Measurements from ENCODE around the gene ABTB1. TPM values are rescaled to one million over a fixed set of nuclear protein-coding genes. Genes with fewer than 3 reads are reported as not detected.

Gene ABTB1
- total RNA-seq, 2 donors from 2014 or later = 12.2 to 27.6 TPM

GRCh38 chr3:127688416-127689265, 15.9 kb downstream of the ABTB1 start:
- no peak overlapping the region for H3K27ac Mint-ChIP-seq
- DNase-seq (ENCODE audit: low spot score in 2 of 2) (no peak), ATAC-seq (no peak)
- H3K9me3 Mint-ChIP-seq = no peaks in the 10 kb centered on the region
- H3K36me3 Mint-ChIP-seq = no peaks in the 10 kb centered on the region

GRCh38 chr3:127689266-127689860, 16.6 kb downstream of the ABTB1 start:
- Mint-ChIP-seq H3K27ac (no peak overlapping the region), H3K9me3 (no peaks in the 10 kb centered on the region), H3K36me3 (no peaks in the 10 kb centered on the region)
- ATAC-seq (no peak), DNase-seq (ENCODE audit: low spot score in 2 of 2) (no peak)

DNA sequence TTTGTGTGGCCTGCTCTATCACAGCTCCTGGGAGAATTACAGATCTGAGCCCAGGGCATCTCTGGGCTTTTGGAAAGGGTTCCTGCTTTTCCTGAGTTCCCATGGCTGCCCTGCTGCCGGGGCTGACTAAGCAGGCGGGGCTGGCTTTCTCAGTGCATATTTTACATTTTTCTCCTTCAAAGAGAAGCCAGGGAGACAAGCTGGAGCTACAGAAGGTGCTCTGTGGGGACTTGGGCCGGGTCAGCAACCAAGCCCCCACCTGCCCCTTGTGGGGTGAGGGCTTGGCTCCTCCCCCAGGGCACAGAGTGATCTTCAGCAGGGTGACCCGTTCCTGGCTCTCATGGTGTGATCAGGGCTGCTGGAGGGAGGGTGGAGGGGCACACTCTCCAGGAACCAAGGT, 17.4 kb downstream of the ABTB1 start:
- ATAC-seq (no peak), DNase-seq (ENCODE audit: low spot score in 2 of 2) (no peak)
- Mint-ChIP-seq H3K9me3 (no peaks in the 10 kb centered on the region), H3K27ac (no peak overlapping the region), H3K36me3 (no peaks in the 10 kb centered on the region)

DNA sequence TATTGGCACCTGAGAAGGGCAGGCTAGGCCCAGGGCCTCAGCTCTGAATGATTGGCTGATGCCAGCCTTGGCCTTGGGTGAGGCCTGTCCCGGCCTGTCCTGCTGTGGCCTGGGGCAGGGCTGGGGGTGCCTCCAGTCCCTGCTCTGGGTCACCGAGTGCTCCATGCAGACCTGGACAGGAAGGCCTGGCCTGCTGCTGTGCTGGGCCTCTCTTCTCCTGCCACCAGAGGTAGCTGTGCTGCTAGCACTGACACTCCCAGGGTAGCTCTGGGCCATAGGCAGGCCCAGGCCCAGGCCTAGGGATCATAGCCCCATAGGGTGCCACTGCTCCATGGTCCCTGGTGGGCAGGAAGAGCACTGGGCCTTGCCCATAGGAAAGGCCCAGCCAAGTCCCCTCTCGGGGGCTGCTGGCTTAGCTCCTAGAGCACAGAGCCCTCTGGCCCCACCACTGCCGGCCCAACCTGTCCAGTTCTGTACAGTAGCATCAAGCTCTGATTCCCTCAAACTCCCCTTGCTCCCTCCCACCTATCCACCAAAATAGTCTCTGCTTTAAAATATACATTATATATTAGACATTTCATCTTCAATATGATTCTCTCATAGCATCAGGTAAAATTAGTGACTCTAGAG, 18.2 kb downstream of the ABTB1 start:
- DNase-seq (ENCODE audit: low spot score in 2 of 2) = no peak
- Mint-ChIP-seq H3K27ac (no peak overlapping the region), H3K9me3 (no peaks in the 10 kb centered on the region), H3K36me3 (no peaks in the 10 kb centered on the region)
- peak; percentile 38 to 70 for ATAC-seq

DNA sequence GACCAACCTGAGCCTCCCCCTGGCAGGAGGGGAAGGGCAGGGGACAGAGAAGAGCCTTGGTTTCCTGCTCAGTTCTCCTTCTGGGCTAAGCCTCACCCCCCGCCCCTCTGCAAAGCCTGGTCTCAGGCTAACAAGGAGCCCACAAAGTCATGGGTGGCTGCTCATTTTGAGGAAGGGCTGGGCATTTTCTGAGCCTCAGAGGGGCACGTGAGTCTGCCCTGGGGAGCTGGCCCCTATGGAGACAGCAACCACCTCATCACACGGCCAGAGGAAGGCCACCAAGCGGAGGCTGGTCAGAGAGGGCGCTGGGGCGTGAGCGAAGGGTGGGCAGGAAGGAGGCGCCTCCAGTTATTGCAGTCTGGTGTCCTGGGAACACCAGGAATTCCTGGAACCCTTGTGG, 18.7 kb downstream of the ABTB1 start:
- no peaks in the 10 kb centered on the region for H3K9me3 Mint-ChIP-seq
- no peak for DNase-seq (ENCODE audit: low spot score in 2 of 2)
- H3K36me3 Mint-ChIP-seq = no peaks in the 10 kb centered on the region
- no peak overlapping the region for H3K27ac Mint-ChIP-seq
- no peak for ATAC-seq

DNA sequence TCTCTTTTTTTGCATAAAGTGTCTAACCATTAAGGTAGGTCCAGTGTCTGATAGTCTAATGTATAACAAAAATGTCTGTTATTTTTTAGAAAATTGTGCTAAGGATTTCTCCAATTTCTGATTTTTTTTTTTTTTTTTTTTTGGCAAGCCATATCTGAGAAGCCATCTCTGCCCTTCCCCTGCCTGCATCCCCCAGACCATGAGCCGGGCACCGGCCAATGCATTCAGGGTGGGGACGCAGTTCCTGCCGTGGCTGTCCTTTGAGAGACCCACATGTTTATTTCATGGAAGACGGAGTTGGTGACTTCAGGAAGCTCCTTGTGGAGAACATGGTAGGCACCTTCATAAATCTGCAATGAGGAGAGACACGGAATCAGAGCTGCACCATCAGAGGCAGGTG, 19.2 kb downstream of the ABTB1 start:
- no peaks in the 10 kb centered on the region for H3K36me3 Mint-ChIP-seq
- no peaks in the 10 kb centered on the region for H3K9me3 Mint-ChIP-seq
- no peak for ATAC-seq
- no peak overlapping the region for H3K27ac Mint-ChIP-seq
- no peak for DNase-seq (ENCODE audit: low spot score in 2 of 2)

DNA sequence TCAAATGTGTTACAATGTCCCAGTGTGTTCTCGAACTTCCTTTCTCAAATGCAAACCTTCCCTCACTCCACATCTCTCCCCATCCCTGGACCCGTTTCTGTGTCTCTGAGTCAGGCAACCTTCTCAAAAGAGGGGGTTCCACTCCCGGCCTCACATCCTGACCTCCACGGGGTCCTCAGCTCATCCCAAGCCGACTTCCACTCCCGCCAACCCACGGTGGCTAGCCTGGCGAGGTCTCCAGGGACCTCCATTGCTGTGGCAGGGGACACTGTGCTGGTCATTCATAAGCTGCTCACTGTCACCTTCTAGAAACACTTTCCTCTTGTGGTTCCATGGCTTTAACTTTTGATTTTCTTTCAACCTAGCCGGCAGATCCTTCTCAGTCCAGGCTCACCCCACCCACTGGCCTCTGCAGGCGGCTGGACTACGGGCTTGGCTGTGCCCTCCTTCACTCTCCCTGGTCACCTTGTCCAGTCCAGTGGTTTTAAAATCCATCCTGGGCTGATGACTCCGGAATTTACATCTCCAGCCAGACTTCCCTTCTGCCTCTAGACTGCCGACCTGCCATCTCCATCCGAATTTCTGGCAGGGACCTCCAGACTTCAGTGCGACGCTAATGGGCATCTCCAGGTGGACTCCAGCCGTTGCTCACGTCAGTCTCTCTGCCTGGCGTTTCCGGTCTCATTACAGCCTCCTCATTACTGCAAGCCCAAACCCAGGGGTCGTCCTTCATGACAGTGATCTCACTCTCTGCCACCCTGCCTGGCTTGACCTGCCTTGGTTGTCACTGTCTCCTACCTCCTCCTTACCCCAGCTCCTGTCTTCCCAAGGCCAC, 20.0 kb downstream of the ABTB1 start:
- Mint-ChIP-seq H3K9me3 (no peaks in the 10 kb centered on the region), H3K27ac (peak overlapping the region in 1 of 2 donors; percentile 58), H3K36me3 (no peaks in the 10 kb centered on the region)
- ATAC-seq = no peak
- DNase-seq (ENCODE audit: low spot score in 2 of 2) = no peak

- Mint-ChIP-seq H3K9me3 (no peaks in the 10 kb centered on the region), H3K36me3 (no peaks in the 10 kb centered on the region)
- ATAC-seq = no peak
Observed at GRCh38 chr3:127693336-127693843, 20.6 kb downstream of the ABTB1 start.

GRCh38 chr3:127694467-127695215, 21.9 kb downstream of the ABTB1 start:
- H3K27ac Mint-ChIP-seq = no peak overlapping the region
- DNase-seq (ENCODE audit: low spot score in 2 of 2) = peak in 1 of 2 donors; percentile 38
- no peaks in the 10 kb centered on the region for H3K36me3 Mint-ChIP-seq
- ATAC-seq = peak; percentile 59 to 77
- H3K9me3 Mint-ChIP-seq = no peaks in the 10 kb centered on the region

More at GRCh38 chr3:127693336-127693843, 20.6 kb downstream of the ABTB1 start:
- no peak for DNase-seq (ENCODE audit: low spot score in 2 of 2)
- H3K27ac Mint-ChIP-seq = no peak overlapping the region

GRCh38 chr3:127697551-127698240, 24.9 kb downstream of the ABTB1 start:
- H3K36me3 Mint-ChIP-seq = no peaks in the 10 kb centered on the region
- H3K9me3 Mint-ChIP-seq = no peaks in the 10 kb centered on the region
- peak; percentile 73 to 90 for ATAC-seq
- DNase-seq (ENCODE audit: low spot score in 2 of 2) = peak in 1 of 2 donors; percentile 60
- H3K27ac Mint-ChIP-seq = peak overlapping the region in 1 of 2 donors; percentile 10

DNA sequence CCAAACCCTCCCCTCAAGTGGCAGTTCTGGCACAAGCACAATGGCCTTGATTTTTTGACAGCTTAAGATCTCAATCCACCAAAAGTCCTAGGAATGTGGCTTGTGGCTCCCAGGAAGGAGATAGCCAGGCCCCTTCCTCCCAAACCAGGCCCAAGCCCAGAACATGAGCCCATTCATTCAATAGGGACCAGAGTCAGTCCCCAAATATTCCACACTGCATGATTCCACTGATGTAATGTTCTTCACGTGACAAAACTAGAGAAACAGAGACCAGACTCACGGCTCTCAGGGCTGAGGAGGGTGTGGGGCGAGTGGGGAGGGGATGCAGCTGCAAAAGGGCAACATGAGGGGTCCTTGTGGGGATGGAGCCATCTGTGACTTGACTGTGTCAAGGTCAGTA, 25.5 kb downstream of the ABTB1 start:
- DNase-seq (ENCODE audit: low spot score in 2 of 2) = no peak
- H3K36me3 Mint-ChIP-seq = no peaks in the 10 kb centered on the region
- ATAC-seq = no peak
- no peaks in the 10 kb centered on the region for H3K9me3 Mint-ChIP-seq
- H3K27ac Mint-ChIP-seq = peak overlapping the region in 1 of 2 donors; percentile 10

DNA sequence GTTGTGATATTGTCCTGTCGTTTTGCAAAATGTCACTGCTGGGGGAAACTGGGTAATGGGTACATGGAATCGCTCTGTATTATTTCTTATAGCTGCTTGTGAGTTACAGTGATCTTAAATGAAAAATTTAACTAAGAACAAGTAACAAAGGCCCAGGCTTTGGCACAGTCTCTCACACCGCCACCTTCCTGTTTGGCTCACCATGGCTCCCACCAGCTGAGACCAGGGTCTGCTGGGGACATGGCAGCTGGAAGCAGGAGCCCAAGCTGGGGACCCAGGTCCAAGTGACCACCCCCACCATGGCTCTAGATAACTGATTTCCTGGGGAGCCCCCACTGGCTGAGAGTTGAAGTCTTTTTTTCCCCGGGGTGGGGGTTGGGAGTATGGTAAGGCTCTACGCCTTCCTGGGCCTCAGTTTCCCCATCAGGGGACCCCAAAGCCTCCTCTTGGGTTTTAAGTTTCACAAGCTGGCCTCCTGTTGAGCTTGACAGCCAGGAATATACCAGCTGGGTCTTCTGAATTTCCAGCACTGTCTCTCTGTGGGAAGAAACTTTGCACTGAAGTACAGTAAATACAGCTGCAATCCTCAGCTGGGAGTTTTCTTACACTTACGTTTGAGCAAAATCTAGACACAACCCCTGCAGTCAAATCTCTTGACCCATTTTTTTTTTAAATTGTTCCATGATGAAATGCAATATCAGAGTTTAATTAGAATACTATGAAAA, 26.1 kb downstream of the ABTB1 start:
- no peaks in the 10 kb centered on the region for H3K9me3 Mint-ChIP-seq
- no peak for ATAC-seq
- peak overlapping the region in 1 of 2 donors; percentile 10 for H3K27ac Mint-ChIP-seq

DNA sequence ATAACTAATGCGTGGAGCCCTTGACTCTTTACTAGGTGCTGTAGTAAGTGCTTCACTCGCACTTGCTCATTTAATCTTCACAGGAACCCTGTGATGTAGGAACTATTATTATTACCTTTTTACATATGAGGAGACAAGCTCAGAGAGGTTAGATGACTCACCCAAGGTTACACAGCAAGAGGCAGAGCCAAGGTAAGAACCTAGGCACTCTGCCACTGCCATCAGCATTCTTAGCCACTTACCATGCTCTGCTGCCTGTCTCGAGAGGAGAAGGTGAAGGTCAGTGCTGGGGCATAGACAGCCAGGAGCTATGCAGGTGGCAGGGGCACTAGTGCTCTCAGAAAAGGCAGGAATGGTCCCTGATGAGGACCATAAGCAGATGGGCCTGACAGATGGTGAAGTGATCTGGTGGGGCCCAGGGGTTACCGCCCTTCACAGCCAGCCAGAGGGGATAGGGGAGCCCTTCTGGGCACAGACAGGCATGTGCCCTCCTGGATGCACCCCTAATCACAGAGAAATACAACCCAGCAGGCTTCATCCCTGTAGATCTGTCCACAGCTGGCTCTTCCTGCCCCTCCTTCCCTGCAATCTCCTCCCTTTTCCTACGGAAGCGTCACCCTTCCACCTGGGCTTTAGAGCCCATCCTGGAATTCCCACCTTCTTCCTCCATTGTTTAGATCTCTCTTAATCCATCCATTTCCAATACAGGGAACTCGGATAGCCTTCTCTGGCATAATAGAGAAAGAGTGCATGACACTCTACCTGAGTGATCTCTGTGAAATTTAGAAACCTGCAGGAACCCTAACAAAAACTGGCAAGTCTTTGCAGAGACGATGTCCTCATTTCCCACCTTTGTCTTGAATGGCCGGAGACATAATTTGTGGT, 26.9 kb downstream of the ABTB1 start:
- H3K9me3 Mint-ChIP-seq = no peaks in the 10 kb centered on the region
- H3K36me3 Mint-ChIP-seq = no peaks in the 10 kb centered on the region
- no peak overlapping the region for H3K27ac Mint-ChIP-seq
- DNase-seq (ENCODE audit: low spot score in 2 of 2) = no peak
- no peak for ATAC-seq

More for the DNA sequence above, 26.1 kb downstream of the ABTB1 start:
- no peak for DNase-seq (ENCODE audit: low spot score in 2 of 2)
- no peaks in the 10 kb centered on the region for H3K36me3 Mint-ChIP-seq

GRCh38 chr3:127700406-127700805, 27.7 kb downstream of the ABTB1 start:
- H3K27ac Mint-ChIP-seq = no peak overlapping the region
- H3K9me3 Mint-ChIP-seq = no peaks in the 10 kb centered on the region

More at GRCh38 chr3:127700406-127700805, 27.7 kb downstream of the ABTB1 start:
- DNase-seq (ENCODE audit: low spot score in 2 of 2) (no peak), ATAC-seq (no peak)
- no peaks in the 10 kb centered on the region for H3K36me3 Mint-ChIP-seq
